Trophoblast cell (in vitro differentiated cells and primary cell): Measurements from ENCODE around the gene RNGTT.

Source experiments
- DNase-seq, 2 donors: peaks; one replicate each; pipeline ENCODE4 v3.0.0-alpha.2; 2016
- H2AFZ ChIP-seq: 2 replicates; pipeline ENCODE4 v1.6.1; 2013; ENCODE audit warnings: low read length, moderate library complexity, mild to moderate bottlenecking; ENCODE audit not compliant: insufficient read depth, poor library complexity
- H2AK5ac ChIP-seq: 2 replicates; pipeline ENCODE4 v1.6.1; 2013; ENCODE audit warnings: mild to moderate bottlenecking, low read length
- H2BK120ac ChIP-seq: 2 replicates; pipeline ENCODE4 v1.6.1; 2013; ENCODE audit warnings: low read length, mild to moderate bottlenecking, moderate library complexity; ENCODE audit not compliant: insufficient read depth, poor library complexity
- H2BK12ac ChIP-seq: 2 replicates; pipeline ENCODE4 v1.6.1; 2013; ENCODE audit warnings: mild to moderate bottlenecking, low read length, moderate library complexity
- H2BK5ac ChIP-seq: 2 replicates; pipeline ENCODE4 v1.6.1; 2013; ENCODE audit warnings: low read length, low read depth, moderate library complexity, mild to moderate bottlenecking; ENCODE audit not compliant: poor library complexity
- H3K14ac ChIP-seq: 2 replicates; pipeline ENCODE4 v1.6.1; 2013; ENCODE audit warnings: mild to moderate bottlenecking, low read length
- H3K18ac ChIP-seq: 2 replicates; pipeline ENCODE4 v1.6.1; 2013; ENCODE audit warnings: mild to moderate bottlenecking, low read length
- H3K23ac ChIP-seq: 2 replicates; pipeline ENCODE4 v1.6.1; 2013; ENCODE audit warnings: low read length
- H3K27ac ChIP-seq: 2 replicates; pipeline ENCODE4 v1.5.1; 2013; ENCODE audit warnings: low read depth, mild to moderate bottlenecking, inconsistent platforms, low read length, moderate library complexity
- H3K27me3 ChIP-seq: 2 replicates; pipeline ENCODE4 v1.6.1; 2013; ENCODE audit warnings: inconsistent platforms, mild to moderate bottlenecking, low read length, moderate library complexity; ENCODE audit not compliant: insufficient read depth
- H3K36me3 ChIP-seq, 2 experiments: 1 replicate in 1 of 2; 2 replicates in 1 of 2; pipeline ENCODE4 v1.6.1; 2013; ENCODE audit warnings: low read length in 2 of 2, mild to moderate bottlenecking in 2 of 2, moderate library complexity in 1 of 2; ENCODE audit not compliant: insufficient read depth in 2 of 2, control insufficient read depth in 1 of 2
- H3K4ac ChIP-seq: 2 replicates; pipeline ENCODE4 v1.6.1; 2013; ENCODE audit warnings: low read depth, mild to moderate bottlenecking, low read length, moderate library complexity
- H3K4me1 ChIP-seq, 2 experiments: 1 replicate in 1 of 2; 2 replicates in 1 of 2; pipeline ENCODE4 v1.6.1; 2013; ENCODE audit warnings: low read length in 2 of 2, mild to moderate bottlenecking in 2 of 2, moderate library complexity in 1 of 2; ENCODE audit not compliant: insufficient read depth in 2 of 2, control insufficient read depth in 1 of 2
- H3K4me2 ChIP-seq: 2 replicates; pipeline ENCODE4 v1.6.1; 2013; ENCODE audit warnings: inconsistent platforms, mild to moderate bottlenecking, low read length, moderate library complexity
- H3K4me3 ChIP-seq: 2 replicates; pipeline ENCODE4 v1.5.1; 2013; ENCODE audit warnings: mild to moderate bottlenecking, low read depth, low read length, inconsistent platforms
- H3K79me1 ChIP-seq: one replicate; pipeline ENCODE4 v1.6.1; 2013; ENCODE audit warnings: low read length
- H3K79me2 ChIP-seq: 2 replicates; pipeline ENCODE4 v1.6.1; 2013; ENCODE audit warnings: low read length, mild to moderate bottlenecking; ENCODE audit not compliant: control insufficient read depth, insufficient read depth, poor library complexity
- H3K9ac ChIP-seq: 2 replicates; pipeline ENCODE4 v1.6.1; 2013; ENCODE audit warnings: mild to moderate bottlenecking, low read length
- H3K9me3 ChIP-seq: 2 replicates; pipeline ENCODE4 v1.6.1; 2013; ENCODE audit warnings: low read depth, mild to moderate bottlenecking, control low read depth, inconsistent platforms, low read length; ENCODE audit not compliant: insufficient read depth
- H4K12ac ChIP-seq: 2 replicates; pipeline ENCODE4 v1.6.1; 2013; ENCODE audit warnings: low read depth, mild to moderate bottlenecking, low read length, moderate library complexity
- H4K8ac ChIP-seq: 2 replicates; pipeline ENCODE4 v1.6.1; 2013; ENCODE audit warnings: low read depth, mild to moderate bottlenecking, low read length, moderate library complexity
- H4K91ac ChIP-seq: one replicate; pipeline ENCODE4 v1.6.1; 2013; ENCODE audit warnings: low read depth, mild to moderate bottlenecking, low read length, moderate library complexity
- WGBS: extraction: QIAGEN DNeasy Blood & Tissue Kit; methylation state at CpG from one replicate; pipeline ENCODE4 v1.1.7; 2013; ENCODE audit warnings: missing lambda C conversion rate; ENCODE audit not compliant: insufficient read length, insufficient coverage; ENCODE audit errors: extremely low coverage; 5-methylcytosine and 5-hydroxymethylcytosine counted together

Gene RNGTT

DNA sequence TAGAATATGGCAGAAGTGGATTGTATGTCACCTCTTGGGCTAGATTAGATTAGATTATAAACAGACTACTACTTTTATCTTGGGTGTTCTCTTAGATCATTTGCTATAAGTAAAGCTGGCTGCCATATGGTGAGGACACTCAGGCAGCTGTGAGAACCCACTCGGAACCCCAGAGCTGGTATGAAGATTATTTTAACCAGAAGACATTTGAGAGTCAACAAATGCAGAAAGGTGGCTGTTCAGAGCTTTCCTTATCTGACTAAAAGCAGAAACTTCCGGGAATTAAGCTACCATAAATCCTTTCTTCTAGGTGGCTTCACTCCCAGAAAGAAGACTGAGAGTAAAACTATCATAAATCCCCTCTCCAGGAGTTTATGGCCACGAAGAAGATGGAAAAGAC lies 91.9 kb downstream of the RNGTT start:
- WGBS: no CpG with 5 or more reads among the region's 3 CpGs
- no peaks in the 10 kb centered on the region for H3K79me2 ChIP-seq

DNA sequence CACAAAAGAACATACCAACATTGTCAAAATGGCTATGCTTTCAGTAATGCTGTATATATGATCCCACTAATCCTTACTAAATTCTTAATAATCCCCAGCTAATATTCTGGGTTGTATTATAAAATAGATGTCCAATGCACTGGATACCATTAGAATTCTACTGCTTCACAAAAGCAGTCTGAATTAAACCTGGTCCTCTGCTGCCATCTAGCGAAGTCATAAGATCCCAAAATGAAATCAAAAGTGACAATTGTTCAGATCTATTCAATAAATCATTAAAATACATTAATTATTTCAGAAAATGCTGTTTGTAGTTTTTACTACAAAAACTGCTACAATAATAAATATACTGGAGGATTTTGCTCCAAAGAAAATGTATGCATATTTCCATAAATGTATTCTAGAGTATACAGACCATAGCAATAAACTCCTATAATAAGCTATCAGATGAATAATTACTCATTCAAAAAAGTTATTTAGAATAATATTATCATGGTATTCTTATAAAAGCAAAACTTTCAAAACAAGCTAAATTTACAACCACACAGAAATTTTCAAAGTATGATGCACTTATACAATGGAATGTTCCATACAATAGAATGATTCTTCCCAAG lies 92.6 kb downstream of the RNGTT start:
- Histone ChIP-seq H3K36me3 (no peaks in the 10 kb centered on the region), H2AFZ (no peak overlapping the region), H4K8ac (no peak overlapping the region), H2AK5ac (no peak overlapping the region), H3K9ac (no peak overlapping the region), H2BK12ac (no peak overlapping the region), H3K14ac (no peak overlapping the region), H3K23ac (no peak overlapping the region), H3K4me2 (no peak overlapping the region), H3K27me3 (no peaks in the 10 kb centered on the region), H4K12ac (no peak overlapping the region), H3K4me1 (no peaks in the 10 kb centered on the region), H3K18ac (no peak overlapping the region), H2BK120ac (no peak overlapping the region), H3K27ac (no peak overlapping the region), H3K9me3 (no peaks in the 10 kb centered on the region), H2BK5ac (no peak overlapping the region), H3K79me2 (no peaks in the 10 kb centered on the region), H4K91ac (no peak overlapping the region), H3K4ac (no peak overlapping the region), H3K4me3 (no peak overlapping the region), H3K79me1 (no peaks in the 10 kb centered on the region)
- DNase-seq: peak; percentile 10 to 80
- no CpG with 5 or more reads among the region's 1 CpG for WGBS

More for the DNA sequence above, 91.9 kb downstream of the RNGTT start:
- H2AFZ ChIP-seq: no peak overlapping the region
- H3K14ac ChIP-seq: no peak overlapping the region
- H4K91ac ChIP-seq: no peak overlapping the region
- H3K9ac ChIP-seq: no peak overlapping the region
- H2BK5ac ChIP-seq: no peak overlapping the region
- no peak overlapping the region for H2BK120ac ChIP-seq
- no peak overlapping the region for H4K12ac ChIP-seq
- no peaks in the 10 kb centered on the region for H3K4me1 ChIP-seq
- H3K18ac ChIP-seq: no peak overlapping the region
- H3K23ac ChIP-seq: no peak overlapping the region
- no peak overlapping the region for H2BK12ac ChIP-seq
- no peak overlapping the region for H3K4ac ChIP-seq
- no peaks in the 10 kb centered on the region for H3K36me3 ChIP-seq
- no peaks in the 10 kb centered on the region for H3K79me1 ChIP-seq
- H3K4me3 ChIP-seq: no peak overlapping the region
- H4K8ac ChIP-seq: no peak overlapping the region
- H3K27me3 ChIP-seq: no peaks in the 10 kb centered on the region
- no peak overlapping the region for H3K27ac ChIP-seq
- no peak overlapping the region for H2AK5ac ChIP-seq
- DNase-seq: no peak
- no peak overlapping the region for H3K4me2 ChIP-seq
- H3K9me3 ChIP-seq: no peaks in the 10 kb centered on the region

DNA sequence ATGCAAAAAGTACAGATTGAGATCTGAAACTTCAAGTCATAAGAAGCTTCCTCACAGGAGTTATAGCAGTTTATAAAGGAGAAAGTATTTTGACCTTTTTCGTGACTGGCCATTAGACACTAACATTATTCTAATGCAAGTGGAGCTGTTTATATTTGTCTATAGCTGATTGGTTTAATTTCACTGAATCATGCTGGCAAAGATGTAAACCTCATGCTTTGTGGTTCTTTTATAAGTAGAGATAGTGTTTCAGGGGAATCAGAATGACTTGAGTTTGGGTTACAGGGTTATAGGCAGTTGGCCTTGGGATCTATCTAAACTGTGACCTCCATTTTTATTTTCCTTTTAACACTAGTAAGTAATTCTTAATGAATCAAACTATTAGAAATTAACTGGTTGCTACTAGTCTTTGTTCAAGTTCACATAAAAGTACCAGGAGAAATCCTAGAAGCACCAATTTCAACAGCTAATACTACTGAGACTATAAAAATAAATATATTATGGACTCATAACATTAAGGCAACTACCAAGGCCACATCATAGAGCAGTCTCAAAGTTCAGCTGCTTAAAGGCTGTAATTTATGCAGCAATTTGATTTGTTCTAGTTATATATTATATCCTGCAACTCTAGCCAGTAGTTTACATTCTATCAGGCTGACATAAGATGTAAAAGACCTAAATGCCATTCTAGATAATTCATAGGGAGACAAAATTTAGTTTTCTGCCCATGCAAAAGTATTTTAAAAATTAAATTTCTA lies 94.0 kb downstream of the RNGTT start:
- no peaks in the 10 kb centered on the region for H3K27me3 ChIP-seq
- no CpG with 5 or more reads among the region's 1 CpG for WGBS
- no peaks in the 10 kb centered on the region for H3K79me2 ChIP-seq
- H3K18ac ChIP-seq: no peak overlapping the region
- no peak overlapping the region for H4K8ac ChIP-seq
- DNase-seq: no peak
- no peak overlapping the region for H2AK5ac ChIP-seq
- no peak overlapping the region for H4K12ac ChIP-seq
- H3K4me2 ChIP-seq: no peak overlapping the region
- no peaks in the 10 kb centered on the region for H3K4me1 ChIP-seq
- no peak overlapping the region for H3K4me3 ChIP-seq
- no peak overlapping the region for H3K23ac ChIP-seq
- no peaks in the 10 kb centered on the region for H3K79me1 ChIP-seq
- H2BK120ac ChIP-seq: no peak overlapping the region
- H4K91ac ChIP-seq: no peak overlapping the region
- H2BK5ac ChIP-seq: no peak overlapping the region
- H3K27ac ChIP-seq: no peak overlapping the region
- no peak overlapping the region for H2BK12ac ChIP-seq
- no peak overlapping the region for H3K9ac ChIP-seq
- H2AFZ ChIP-seq: no peak overlapping the region
- H3K4ac ChIP-seq: no peak overlapping the region
- H3K14ac ChIP-seq: no peak overlapping the region
- H3K9me3 ChIP-seq: no peaks in the 10 kb centered on the region
- no peaks in the 10 kb centered on the region for H3K36me3 ChIP-seq

DNA sequence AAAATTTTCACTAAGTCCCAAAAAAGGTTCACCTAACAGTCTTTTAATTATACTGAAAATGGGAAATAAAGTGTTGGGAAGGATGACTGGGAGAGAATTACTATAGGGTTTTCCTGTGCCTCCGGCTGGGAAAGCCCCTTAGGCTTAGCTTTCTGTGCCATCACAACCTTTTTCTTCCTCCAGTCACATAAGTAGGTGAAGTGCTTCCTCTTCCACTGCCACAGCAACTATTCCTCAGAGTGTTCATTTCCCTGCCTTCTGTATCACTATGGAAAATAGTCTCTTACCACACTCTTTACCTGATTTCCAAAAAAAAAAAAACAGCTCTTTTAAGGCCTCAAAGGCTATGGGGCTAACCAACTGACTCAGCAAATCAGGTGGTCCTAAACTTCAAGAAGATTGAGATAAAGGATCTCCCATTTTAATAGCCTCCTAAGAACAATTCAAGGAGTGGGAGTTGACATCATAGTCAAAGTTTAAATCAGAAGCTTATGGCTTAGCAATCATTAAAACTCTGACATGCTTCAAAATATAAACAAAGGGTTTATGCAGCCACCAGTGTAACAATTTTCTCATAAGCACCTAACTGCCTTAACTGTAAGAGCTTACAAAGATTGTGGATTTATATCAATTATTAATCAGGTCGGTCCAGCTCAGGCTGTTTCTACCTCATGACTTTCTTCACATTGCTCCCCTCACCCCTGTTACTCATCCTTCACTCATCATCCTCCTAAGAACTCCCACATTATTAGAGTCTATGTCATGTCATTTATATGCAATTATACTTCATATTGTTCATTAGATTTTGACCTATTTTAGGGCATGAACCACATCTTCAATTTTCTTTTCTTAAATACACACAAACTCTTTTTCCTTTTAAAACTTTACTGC lies 95.3 kb downstream of the RNGTT start:
- no peak overlapping the region for H3K14ac ChIP-seq
- no peak overlapping the region for H4K8ac ChIP-seq
- no peak overlapping the region for H4K12ac ChIP-seq
- H2BK120ac ChIP-seq: no peak overlapping the region
- no peak overlapping the region for H3K9ac ChIP-seq
- H3K27ac ChIP-seq: no peak overlapping the region
- no peak overlapping the region for H3K23ac ChIP-seq
- H3K79me2 ChIP-seq: no peaks in the 10 kb centered on the region
- H3K4ac ChIP-seq: no peak overlapping the region
- no CpG with 5 or more reads among the region's 2 CpGs for WGBS
- DNase-seq: no peak
- no peaks in the 10 kb centered on the region for H3K36me3 ChIP-seq
- no peaks in the 10 kb centered on the region for H3K9me3 ChIP-seq
- no peak overlapping the region for H3K4me2 ChIP-seq
- H3K4me1 ChIP-seq: no peaks in the 10 kb centered on the region
- no peak overlapping the region for H2AFZ ChIP-seq
- H2BK12ac ChIP-seq: no peak overlapping the region
- H2AK5ac ChIP-seq: no peak overlapping the region
- no peak overlapping the region for H3K4me3 ChIP-seq
- H3K79me1 ChIP-seq: no peaks in the 10 kb centered on the region
- no peak overlapping the region for H3K18ac ChIP-seq
- H3K27me3 ChIP-seq: no peaks in the 10 kb centered on the region
- H4K91ac ChIP-seq: no peak overlapping the region
- H2BK5ac ChIP-seq: no peak overlapping the region
